ENCODE data around the gene TBXAS1. TPM values are rescaled to one million over a fixed set of nuclear protein-coding genes. Genes with fewer than 3 reads are reported as not detected.

Gene TBXAS1
- total RNA-seq, 2 donors from 2014 or later, result 3.6 to 10.6 TPM

DNA sequence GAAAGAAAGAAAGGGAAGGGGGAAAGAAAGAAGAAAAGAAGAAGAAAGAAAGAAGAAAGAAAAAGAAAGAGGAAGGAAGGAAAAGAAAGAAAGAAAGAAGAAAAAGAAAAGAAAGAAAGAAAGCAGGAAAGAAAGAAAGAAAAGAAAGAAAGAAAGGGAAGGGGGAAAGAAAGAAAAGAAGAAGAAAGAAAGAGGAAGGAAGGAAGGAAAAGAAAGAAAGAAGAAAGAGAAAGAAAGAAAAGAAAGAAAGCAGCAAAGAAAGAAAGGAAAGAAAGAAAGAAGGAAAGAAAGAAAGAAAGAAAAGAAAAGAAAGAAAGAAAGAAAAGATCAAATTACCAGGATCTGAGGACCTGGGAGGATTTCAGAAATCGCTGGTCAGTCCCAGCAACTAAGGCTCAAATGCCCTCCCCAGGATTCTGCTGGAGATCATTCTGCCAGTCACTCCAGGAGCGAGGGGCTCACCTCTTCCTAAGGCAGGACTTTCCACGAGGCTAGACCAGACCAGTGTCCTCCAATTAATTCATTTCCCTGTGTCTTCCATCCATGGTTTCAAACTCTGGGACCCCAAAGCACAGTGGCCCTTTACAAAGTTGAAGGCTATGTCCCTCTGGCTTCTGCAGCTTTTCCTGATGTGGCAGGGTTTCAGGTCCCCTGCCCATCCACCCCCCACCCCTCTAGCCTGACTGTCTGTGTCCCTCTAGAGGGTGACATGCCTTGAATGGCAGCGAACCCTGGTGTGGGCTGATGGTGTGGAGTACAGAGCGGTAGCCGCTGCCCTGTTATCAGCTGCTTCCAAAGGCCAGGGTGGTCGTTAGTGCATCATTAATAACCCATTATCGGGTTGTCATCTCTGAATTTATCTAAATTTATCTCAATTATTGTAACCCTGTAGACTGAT lies 155.8 kb downstream of the TBXAS1 start:
- no peak for DNase-seq
- intact Hi-C loops (cut with DNase I), result no loop called here

DNA sequence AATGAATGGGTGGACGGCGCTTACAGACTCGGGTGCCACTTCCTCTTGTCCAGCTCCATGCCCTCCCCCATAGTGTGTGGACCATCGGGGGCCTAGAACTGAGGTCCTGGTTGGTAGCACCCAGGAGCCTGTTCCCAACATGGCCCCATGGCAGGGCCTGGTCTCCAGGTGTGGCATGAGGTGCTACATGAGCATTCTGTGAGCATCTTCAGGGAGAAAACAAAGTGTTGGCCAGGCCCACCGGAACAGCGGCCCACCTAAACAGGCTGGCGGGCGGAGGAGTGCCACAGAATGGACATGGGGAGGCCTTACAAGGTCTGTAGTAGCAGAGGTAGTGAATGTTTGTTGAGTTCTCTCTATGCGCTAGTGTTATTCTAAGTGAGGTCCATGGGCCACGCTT lies 156.7 kb downstream of the TBXAS1 start:
- DNase-seq (no peak), ATAC-seq (no peak)
- Histone ChIP-seq H3K36me3 (replicated peaks in 1 of 2; ENCODE audit: insufficient read depth in 1 of 2, low read depth in 2 of 2) (no peaks in the 10 kb centered on the region), H3K27ac (no peak overlapping the region), H3K27me3 (no peaks in the 10 kb centered on the region), H3K9me3 (no peaks in the 10 kb centered on the region), H3K4me3 (no peak overlapping the region), H3K4me1 (no peaks in the 10 kb centered on the region)
- no peak for TF ChIP-seq POLR2A (IDR thresholded peaks at IDR 0.05)
- TF ChIP-seq, protein P1, sequence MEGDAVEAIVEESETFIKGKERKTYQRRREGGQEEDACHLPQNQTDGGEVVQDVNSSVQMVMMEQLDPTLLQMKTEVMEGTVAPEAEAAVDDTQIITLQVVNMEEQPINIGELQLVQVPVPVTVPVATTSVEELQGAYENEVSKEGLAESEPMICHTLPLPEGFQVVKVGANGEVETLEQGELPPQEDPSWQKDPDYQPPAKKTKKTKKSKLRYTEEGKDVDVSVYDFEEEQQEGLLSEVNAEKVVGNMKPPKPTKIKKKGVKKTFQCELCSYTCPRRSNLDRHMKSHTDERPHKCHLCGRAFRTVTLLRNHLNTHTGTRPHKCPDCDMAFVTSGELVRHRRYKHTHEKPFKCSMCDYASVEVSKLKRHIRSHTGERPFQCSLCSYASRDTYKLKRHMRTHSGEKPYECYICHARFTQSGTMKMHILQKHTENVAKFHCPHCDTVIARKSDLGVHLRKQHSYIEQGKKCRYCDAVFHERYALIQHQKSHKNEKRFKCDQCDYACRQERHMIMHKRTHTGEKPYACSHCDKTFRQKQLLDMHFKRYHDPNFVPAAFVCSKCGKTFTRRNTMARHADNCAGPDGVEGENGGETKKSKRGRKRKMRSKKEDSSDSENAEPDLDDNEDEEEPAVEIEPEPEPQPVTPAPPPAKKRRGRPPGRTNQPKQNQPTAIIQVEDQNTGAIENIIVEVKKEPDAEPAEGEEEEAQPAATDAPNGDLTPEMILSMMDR (IDR thresholded peaks at IDR 0.05), result no peak
- WGBS, 2 donors, result 84 to 92% methylated on average over 9 to 10 of the region's 10 CpGs
- intact Hi-C loops (cut with DNase I), result no loop called here

More for the DNA sequence above, 155.8 kb downstream of the TBXAS1 start:
- no peak overlapping the region for H3K27ac ChIP-seq
- TF ChIP-seq, protein P1 (IDR thresholded peaks at IDR 0.05), result no peak
- TF ChIP-seq POLR2A (IDR thresholded peaks at IDR 0.05), result no peak
- no peak for ATAC-seq
- H3K36me3 ChIP-seq (replicated peaks in 1 of 2; ENCODE audit: insufficient read depth in 1 of 2, low read depth in 2 of 2), result no peaks in the 10 kb centered on the region
- no peaks in the 10 kb centered on the region for H3K9me3 ChIP-seq
- no peak overlapping the region for H3K4me3 ChIP-seq
- H3K4me1 ChIP-seq, result no peaks in the 10 kb centered on the region
- 58 to 64% methylated on average over 8 of the region's 8 CpGs for WGBS, 2 donors
- H3K27me3 ChIP-seq, result no peaks in the 10 kb centered on the region

DNA sequence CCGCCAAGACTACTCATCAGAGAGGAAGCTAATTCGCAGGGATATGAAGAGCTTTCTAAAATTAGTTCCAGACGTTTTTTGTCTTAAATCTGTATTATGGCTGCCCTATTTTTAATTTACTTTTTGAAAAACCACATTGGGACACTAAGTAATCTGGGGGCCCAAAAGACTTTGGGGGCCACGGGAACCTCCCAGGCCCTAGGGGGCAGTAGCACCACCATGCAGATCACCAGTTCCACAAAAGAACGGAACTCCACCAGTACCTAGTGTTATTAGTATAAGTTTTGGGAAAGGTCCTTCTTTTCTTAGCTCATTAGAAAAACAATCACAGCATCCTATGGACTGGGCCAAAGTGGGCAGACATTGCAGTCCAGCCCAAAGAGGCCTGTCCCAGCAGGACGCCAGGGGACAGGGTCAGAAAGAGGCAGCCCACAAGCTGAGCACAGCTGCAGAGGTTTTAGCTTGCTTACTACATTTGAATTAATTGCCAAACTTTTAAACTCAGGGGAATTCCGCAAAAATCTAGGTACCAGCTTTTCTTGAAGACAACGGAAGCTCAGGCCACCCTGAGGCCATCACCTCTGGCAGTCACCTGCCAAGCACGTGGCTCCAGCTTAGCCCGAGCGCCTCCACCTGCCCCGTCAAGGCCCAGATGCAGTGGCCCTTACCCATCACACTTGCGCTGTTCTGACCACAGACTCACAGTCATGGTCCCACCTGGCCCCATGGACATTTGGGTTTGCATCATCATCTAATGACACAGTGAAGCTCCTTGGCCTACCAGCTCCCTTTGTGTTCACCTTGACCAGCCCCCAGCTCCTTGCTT lies 158.8 kb downstream of the TBXAS1 start:
- Histone ChIP-seq H3K4me1 (no peaks in the 10 kb centered on the region), H3K27me3 (no peaks in the 10 kb centered on the region), H3K9me3 (no peaks in the 10 kb centered on the region), H3K4me3 (no peak overlapping the region), H3K36me3 (replicated peaks in 1 of 2; ENCODE audit: insufficient read depth in 1 of 2, low read depth in 2 of 2) (no peaks in the 10 kb centered on the region), H3K27ac (no peak overlapping the region)
- intact Hi-C loops (cut with DNase I), result no loop called here
- ATAC-seq, result no peak
- TF ChIP-seq, protein P1 (IDR thresholded peaks at IDR 0.05), result no peak
- no peak for TF ChIP-seq POLR2A (IDR thresholded peaks at IDR 0.05)
- no peak for DNase-seq
- WGBS, 2 donors, result 86 to 90% methylated on average over 12 to 13 of the region's 13 CpGs

DNA sequence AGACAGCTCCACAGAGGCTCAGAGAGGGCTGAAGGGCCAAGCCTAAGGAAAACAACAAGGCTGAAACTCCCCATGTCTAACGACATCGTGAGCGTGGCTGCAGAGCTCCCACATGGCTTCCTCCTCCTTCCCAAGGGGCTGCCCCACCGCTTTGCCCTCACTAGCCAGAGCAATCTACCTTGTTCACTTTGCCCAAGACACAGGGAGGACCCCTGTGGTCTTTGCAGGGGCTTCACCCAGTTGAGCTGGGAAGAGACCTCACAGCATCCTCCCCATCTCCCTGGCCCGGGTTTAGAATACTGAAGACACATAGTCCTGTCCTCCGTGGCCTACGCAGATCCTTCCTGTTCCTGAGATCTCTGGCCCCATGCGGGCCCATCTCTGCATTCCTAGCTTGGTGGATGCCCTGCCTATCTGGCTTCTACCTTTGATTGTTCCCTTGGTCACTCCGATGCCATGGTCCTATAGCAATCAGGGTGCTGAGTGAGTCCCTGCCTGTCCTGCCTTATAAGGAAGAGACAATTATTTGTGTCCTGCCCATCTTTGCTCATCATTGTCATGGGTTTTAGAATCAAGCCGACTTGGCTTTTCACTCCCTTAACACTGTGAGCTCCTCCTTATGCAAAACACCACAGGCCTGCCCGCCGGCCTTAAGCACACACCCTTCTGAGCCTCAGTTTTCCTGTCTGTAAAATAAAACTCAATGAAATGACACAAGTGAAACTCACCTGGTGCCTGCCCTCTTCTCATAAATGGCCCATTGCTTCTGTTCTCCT lies 160.5 kb downstream of the TBXAS1 start:
- no peak for TF ChIP-seq POLR2A (IDR thresholded peaks at IDR 0.05)
- WGBS, 2 donors, result 87 to 90% methylated on average over 12 of the region's 12 CpGs
- DNase-seq (no peak), ATAC-seq (no peak)
- no peaks in the 10 kb centered on the region for H3K4me1 ChIP-seq
- intact Hi-C loops (cut with DNase I), result loop anchor here (10.0 kb wide), 1 partner anchor 365 kb away; no protein-coding TSS in a partner anchor
- H3K4me3 ChIP-seq, result no peak overlapping the region
- no peaks in the 10 kb centered on the region for H3K36me3 ChIP-seq (replicated peaks in 1 of 2; ENCODE audit: insufficient read depth in 1 of 2, low read depth in 2 of 2)
- no peaks in the 10 kb centered on the region for H3K27me3 ChIP-seq
- H3K9me3 ChIP-seq, result no peaks in the 10 kb centered on the region
- H3K27ac ChIP-seq, result no peak overlapping the region
